ENCODE data around the gene MAT2B. TPM values are rescaled to one million over a fixed set of nuclear protein-coding genes. Genes with fewer than 3 reads are reported as not detected.

MAT2B gene
- total and polyA plus RNA-seq, 2 of the 13 experiments (the other 11 are each of a cell fraction or from before 2014, with no cell fraction given): 20.2 to 37.1 TPM

DNA sequence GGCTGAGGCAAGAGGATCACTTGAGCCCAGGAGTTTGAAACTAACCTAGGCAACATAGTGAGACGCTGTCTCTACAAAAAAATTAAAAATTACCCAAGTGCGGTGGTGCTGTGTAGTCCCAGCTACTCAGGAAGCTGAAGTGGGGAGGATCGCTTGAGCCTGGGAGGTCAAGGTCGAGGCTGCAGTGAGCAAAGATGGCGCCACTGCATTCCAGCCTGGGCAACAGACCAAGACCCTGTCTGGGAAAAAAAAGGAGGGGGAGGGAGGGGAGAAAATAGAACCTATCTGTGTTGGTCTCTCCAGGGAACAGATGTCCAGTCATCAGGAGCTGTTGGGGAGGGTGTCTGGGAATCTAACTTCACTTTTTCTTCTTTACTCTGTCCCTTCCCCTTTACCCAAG lies 24.3 kb downstream of the MAT2B start (continued):
- TF ChIP-seq RARA (CRISPR knock-in tag; IDR thresholded peaks at IDR 0.05): peak; percentile 63
- 0 out of 4 replicates have a peak, but pooled peaks of 1 of the 2 experiments have one; percentile 19 for TF ChIP-seq NR2F1 (CRISPR knock-in tag; IDR thresholded peaks at IDR 0.05)

DNA sequence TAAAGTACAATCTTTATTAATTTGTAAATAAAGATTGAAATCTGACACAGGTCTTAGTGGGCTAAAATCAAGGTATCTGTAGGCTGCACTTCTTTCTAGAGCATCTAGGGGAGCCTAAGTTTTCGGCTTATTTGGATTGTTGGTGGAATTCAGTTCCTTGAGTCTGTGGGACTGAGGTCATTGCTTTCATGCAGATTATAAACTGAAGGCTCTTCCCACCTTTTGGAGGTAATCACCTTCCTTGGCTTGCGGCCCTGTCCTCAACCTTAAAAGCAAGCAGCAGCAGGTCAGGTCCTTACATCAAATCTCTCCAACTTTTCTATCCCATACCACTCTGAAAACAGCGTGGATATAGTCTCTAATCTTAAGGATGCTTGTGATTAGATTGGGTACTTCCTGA lies 25.9 kb downstream of the MAT2B start:
- intact Hi-C loops (cut with micrococcal nuclease; ENCODE audit: unreplicated experiment): no loop called here
- ATAC-seq: no peak
- TF ChIP-seq ATRX (CRISPR knock-in tag; IDR thresholded peaks at IDR 0.05; ENCODE audit: borderline replicate concordance) (no peak), SETDB1 (CRISPR knock-in tag; IDR thresholded peaks at IDR 0.05; ENCODE audit: borderline replicate concordance) (no peak), NFATC3 (CRISPR knock-in tag; IDR thresholded peaks at IDR 0.05) (no peak), POLR2AphosphoS5 (IDR thresholded peaks at IDR 0.05; ENCODE audit: low read depth, low read length) (no peak), FOXM1 (CRISPR knock-in tag; IDR thresholded peaks at IDR 0.05) (no peak), MYNN (CRISPR knock-in tag; IDR thresholded peaks at IDR 0.05; ENCODE audit: low read depth) (no peak), RAD51 (IDR thresholded peaks at IDR 0.05; ENCODE audit: borderline replicate concordance) (no peak), AGO1 (IDR thresholded peaks at IDR 0.05; ENCODE audit: low read depth, low read length, poor library complexity, severe bottlenecking) (no peak), ZNF567 (CRISPR knock-in tag; IDR thresholded peaks at IDR 0.05; ENCODE audit: borderline replicate concordance) (no peak), KDM5A (IDR thresholded peaks at IDR 0.05; ENCODE audit: borderline replicate concordance, low read length) (no peak), ZC3H13 (CRISPR knock-in tag; IDR thresholded peaks at IDR 0.05) (no peak)
- TF ChIP-seq, protein P1, sequence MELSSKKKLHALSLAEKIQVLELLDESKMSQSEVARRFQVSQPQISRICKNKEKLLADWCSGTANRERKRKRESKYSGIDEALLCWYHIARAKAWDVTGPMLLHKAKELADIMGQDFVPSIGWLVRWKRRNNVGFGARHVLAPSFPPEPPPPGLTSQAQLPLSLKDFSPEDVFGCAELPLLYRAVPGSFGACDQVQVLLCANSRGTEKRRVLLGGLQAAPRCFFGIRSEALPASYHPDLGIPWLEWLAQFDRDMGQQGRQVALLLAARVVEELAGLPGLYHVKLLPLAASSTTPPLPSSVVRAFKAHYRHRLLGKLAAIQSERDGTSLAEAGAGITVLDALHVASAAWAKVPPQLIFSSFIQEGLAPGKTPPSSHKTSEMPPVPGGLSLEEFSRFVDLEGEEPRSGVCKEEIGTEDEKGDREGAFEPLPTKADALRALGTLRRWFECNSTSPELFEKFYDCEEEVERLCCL (CRISPR knock-in tag; IDR thresholded peaks at IDR 0.05; ENCODE audit: borderline replicate concordance): no peak
- TF ChIP-seq, protein P2, sequence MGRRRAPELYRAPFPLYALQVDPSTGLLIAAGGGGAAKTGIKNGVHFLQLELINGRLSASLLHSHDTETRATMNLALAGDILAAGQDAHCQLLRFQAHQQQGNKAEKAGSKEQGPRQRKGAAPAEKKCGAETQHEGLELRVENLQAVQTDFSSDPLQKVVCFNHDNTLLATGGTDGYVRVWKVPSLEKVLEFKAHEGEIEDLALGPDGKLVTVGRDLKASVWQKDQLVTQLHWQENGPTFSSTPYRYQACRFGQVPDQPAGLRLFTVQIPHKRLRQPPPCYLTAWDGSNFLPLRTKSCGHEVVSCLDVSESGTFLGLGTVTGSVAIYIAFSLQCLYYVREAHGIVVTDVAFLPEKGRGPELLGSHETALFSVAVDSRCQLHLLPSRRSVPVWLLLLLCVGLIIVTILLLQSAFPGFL (CRISPR knock-in tag; IDR thresholded peaks at IDR 0.05): no peak
- TF ChIP-seq, protein P3, sequence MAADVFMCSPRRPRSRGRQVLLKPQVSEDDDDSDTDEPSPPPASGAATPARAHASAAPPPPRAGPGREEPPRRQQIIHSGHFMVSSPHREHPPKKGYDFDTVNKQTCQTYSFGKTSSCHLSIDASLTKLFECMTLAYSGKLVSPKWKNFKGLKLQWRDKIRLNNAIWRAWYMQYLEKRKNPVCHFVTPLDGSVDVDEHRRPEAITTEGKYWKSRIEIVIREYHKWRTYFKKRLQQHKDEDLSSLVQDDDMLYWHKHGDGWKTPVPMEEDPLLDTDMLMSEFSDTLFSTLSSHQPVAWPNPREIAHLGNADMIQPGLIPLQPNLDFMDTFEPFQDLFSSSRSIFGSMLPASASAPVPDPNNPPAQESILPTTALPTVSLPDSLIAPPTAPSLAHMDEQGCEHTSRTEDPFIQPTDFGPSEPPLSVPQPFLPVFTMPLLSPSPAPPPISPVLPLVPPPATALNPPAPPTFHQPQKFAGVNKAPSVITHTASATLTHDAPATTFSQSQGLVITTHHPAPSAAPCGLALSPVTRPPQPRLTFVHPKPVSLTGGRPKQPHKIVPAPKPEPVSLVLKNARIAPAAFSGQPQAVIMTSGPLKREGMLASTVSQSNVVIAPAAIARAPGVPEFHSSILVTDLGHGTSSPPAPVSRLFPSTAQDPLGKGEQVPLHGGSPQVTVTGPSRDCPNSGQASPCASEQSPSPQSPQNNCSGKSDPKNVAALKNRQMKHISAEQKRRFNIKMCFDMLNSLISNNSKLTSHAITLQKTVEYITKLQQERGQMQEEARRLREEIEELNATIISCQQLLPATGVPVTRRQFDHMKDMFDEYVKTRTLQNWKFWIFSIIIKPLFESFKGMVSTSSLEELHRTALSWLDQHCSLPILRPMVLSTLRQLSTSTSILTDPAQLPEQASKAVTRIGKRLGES (CRISPR knock-in tag; IDR thresholded peaks at IDR 0.05; ENCODE audit: borderline replicate concordance): no peak
- TF ChIP-seq, protein P4, sequence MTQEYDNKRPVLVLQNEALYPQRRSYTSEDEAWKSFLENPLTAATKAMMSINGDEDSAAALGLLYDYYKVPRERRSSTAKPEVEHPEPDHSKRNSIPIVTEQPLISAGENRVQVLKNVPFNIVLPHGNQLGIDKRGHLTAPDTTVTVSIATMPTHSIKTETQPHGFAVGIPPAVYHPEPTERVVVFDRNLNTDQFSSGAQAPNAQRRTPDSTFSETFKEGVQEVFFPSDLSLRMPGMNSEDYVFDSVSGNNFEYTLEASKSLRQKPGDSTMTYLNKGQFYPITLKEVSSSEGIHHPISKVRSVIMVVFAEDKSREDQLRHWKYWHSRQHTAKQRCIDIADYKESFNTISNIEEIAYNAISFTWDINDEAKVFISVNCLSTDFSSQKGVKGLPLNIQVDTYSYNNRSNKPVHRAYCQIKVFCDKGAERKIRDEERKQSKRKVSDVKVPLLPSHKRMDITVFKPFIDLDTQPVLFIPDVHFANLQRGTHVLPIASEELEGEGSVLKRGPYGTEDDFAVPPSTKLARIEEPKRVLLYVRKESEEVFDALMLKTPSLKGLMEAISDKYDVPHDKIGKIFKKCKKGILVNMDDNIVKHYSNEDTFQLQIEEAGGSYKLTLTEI (CRISPR knock-in tag; conservative IDR thresholded peaks at IDR 0.05): no peak

More for the DNA sequence above, 25.9 kb downstream of the MAT2B start:
- Histone ChIP-seq H2AFZ (ENCODE audit: low read length) (no peak overlapping the region), H3K4me2 (ENCODE audit: low read depth, low read length) (no peak overlapping the region), H3K4me3 (replicated peaks in 1 of 3; ENCODE audit: insufficient read depth in 1 of 3, low read depth in 2 of 3, low read length in 3 of 3) (no peak overlapping the region), H3K36me3 (replicated peaks in 1 of 2; ENCODE audit: control insufficient read depth in 1 of 2, insufficient read depth in 2 of 2, low read length in 2 of 2) (no peaks in the 10 kb centered on the region), H3K27me3 (ENCODE audit: control insufficient read depth in 1 of 2, insufficient read depth in 2 of 2, low read length in 2 of 2) (no peaks in the 10 kb centered on the region; a peak in 1 of 5 replicates), H3K9ac (ENCODE audit: insufficient read depth, low read depth, low read length) (no peak overlapping the region), H3K27ac (ENCODE audit: extremely low read length, insufficient read depth, low read length) (no peak overlapping the region), H3K79me2 (ENCODE audit: insufficient read depth, low read length) (no peaks in the 10 kb centered on the region), H3K9me3 (ENCODE audit: low read length) (no peaks in the 10 kb centered on the region), H4K20me1 (ENCODE audit: insufficient read depth, low read length) (no peaks in the 10 kb centered on the region), H3K4me1 (ENCODE audit: insufficient read depth, low read length) (peaks cover 7% of the 10 kb centered on the region; the same call in 1 of the 2 replicates)
- CTCF ChIA-PET (ENCODE audit: low intra/inter-chr PET ratio, low total read pairs): no interaction called here
- BruUV-seq (replicated peaks): no TSS peak
- WGBS (ENCODE audit: low lambda C conversion rate): 48% methylated on average over 3 of the region's 3 CpGs
- in situ Hi-C loops (cut with HindIII; ENCODE audit: extremely low pct_ligation_motif_present, low pct_unique_long_range_greater_than_20kb): no loop called here
- POLR2A ChIA-PET: no interaction called here
- DNase-seq (ENCODE audit: low spot score) (no peak), FAIRE-seq (no peak)
